OCI-LY7 (cell line): ENCODE data around the gene GP1BA. TPM values are rescaled to one million over a fixed set of nuclear protein-coding genes. Genes with fewer than 3 reads are reported as not detected.
A peak's percentile ranks its signal among the peaks of the same experiment; 100 is the strongest.

Experiments
- BruUV-seq: library from RNA; stranded (reverse); fragments of 400-500 nt; replicated peaks from 2 replicates; lab custom pipeline; 2021; lab: Mats Ljungman, UMichigan
- CTCF ChIA-PET: fragments of 300-600 bp; sonication (Branson Sonifier 250); formaldehyde crosslinking; loops from one replicate; lab custom pipeline; 2022; ENCODE audit warnings: antibody characterized with exemption; ENCODE audit not compliant: unreplicated experiment; lab: Charles Lee
- POLR2A ChIA-PET: fragments of 300-600 bp; sonication (Branson Sonifier 250); formaldehyde crosslinking; loops from one replicate; lab custom pipeline; 2022; ENCODE audit warnings: antibody characterized with exemption; lab: Charles Lee
- DNase-seq: peaks from one replicate; pipeline ENCODE4 v3.0.0-alpha.2; 2015; ENCODE audit warnings: low spot score
- H2AFZ ChIP-seq: fragments of 200-600 bp; sonication (generic), shearing (Covaris generic); 2 replicates; pipeline ENCODE4 v1.6.1; 2014; ENCODE audit warnings: mild to moderate bottlenecking, antibody characterized with exemption, low read length, moderate library complexity
- H3K27ac ChIP-seq: fragments of 200-600 bp; sonication (generic); 2 replicates; pipeline ENCODE4 v1.5.1; 2014; ENCODE audit warnings: mixed run types, low read depth, mild to moderate bottlenecking, moderate library complexity, low read length, inconsistent platforms; ENCODE audit not compliant: poor library complexity, severe bottlenecking
- H3K36me3 ChIP-seq: fragments of 200-600 bp; sonication (generic); 2 replicates; pipeline ENCODE4 v1.6.1; 2014; ENCODE audit warnings: mild to moderate bottlenecking, antibody characterized with exemption, low read length, moderate library complexity, mixed read lengths; ENCODE audit not compliant: insufficient read depth
- H3K4me1 ChIP-seq: fragments of 200-600 bp; sonication (generic); 2 replicates; pipeline ENCODE4 v1.5.1; 2014; ENCODE audit warnings: mild to moderate bottlenecking, low read length; ENCODE audit not compliant: insufficient read depth, poor library complexity, severe bottlenecking
- H3K4me2 ChIP-seq: fragments of 200-600 bp; sonication (generic); 2 replicates; pipeline ENCODE4 v1.6.1; 2014; ENCODE audit warnings: mild to moderate bottlenecking, low read length
- H3K4me3 ChIP-seq: fragments of 200-600 bp; sonication (generic); 2 replicates; pipeline ENCODE4 v1.5.1; 2014; ENCODE audit warnings: mild to moderate bottlenecking, low read depth, low read length; ENCODE audit not compliant: poor library complexity, severe bottlenecking
- H3K79me2 ChIP-seq: fragments of 200-600 bp; sonication (generic); 2 replicates; pipeline ENCODE4 v1.6.1; 2016; ENCODE audit warnings: low read depth, mild to moderate bottlenecking, low read length, moderate library complexity, mixed read lengths; ENCODE audit not compliant: insufficient read depth
- H3K9me2 ChIP-seq: fragments of 200-600 bp; sonication (generic); 2 replicates; pipeline ENCODE4 v1.6.1; 2016; ENCODE audit warnings: mild to moderate bottlenecking, low read length, mixed read lengths; ENCODE audit not compliant: insufficient read depth
- H3K9me3 ChIP-seq: fragments of 200-600 bp; sonication (generic); 2 replicates; pipeline ENCODE4 v1.6.1; 2014; ENCODE audit warnings: mild to moderate bottlenecking, mixed run types, low read length, mixed read lengths
- H4K20me1 ChIP-seq: fragments of 200-600 bp; sonication (generic); 2 replicates; pipeline ENCODE4 v1.6.1; 2014; ENCODE audit warnings: mild to moderate bottlenecking, antibody characterized with exemption, low read length, moderate library complexity, mixed read lengths; ENCODE audit not compliant: insufficient read depth
- EZH2phosphoT487 ChIP-seq: fragments of 200-600 bp; sonication (generic); IDR thresholded peaks from 2 replicates; pipeline ENCODE4 v1.6.1; 2018; ENCODE audit warnings: low read depth, borderline replicate concordance, mild to moderate bottlenecking, mixed run types, antibody characterized with exemption, low read length, moderate library complexity, mixed read lengths
- intact Hi-C: fragments of 100-400 bp; cut with micrococcal nuclease; formaldehyde crosslinking; loops from one replicate; pipeline ENCODE4 v1.10.0; 2022; ENCODE audit not compliant: unreplicated experiment
- total RNA-seq, 2 experiments: library from RNA; depleted of rRNA in 1 of 2; stranded (reverse); fragments of >200 nt in 1 of 2; shearing (Covaris generic) in 1 of 2; gene quantifications; 2 replicates each; pipeline ENCODE4 v1.2.3, GENCODE V29; 2014 to 2022
- TF ChIP-seq, protein P1 (sequence below): fragments of 200-600 bp; sonication (generic); conservative IDR thresholded peaks from 2 replicates; pipeline ENCODE4 v1.5.1; 2014; ENCODE audit warnings: mild to moderate bottlenecking, antibody characterized with exemption, low read length, moderate library complexity, mixed read lengths

Gene GP1BA
- total RNA-seq, 2 experiments from 2014 or later, result not detected

DNA sequence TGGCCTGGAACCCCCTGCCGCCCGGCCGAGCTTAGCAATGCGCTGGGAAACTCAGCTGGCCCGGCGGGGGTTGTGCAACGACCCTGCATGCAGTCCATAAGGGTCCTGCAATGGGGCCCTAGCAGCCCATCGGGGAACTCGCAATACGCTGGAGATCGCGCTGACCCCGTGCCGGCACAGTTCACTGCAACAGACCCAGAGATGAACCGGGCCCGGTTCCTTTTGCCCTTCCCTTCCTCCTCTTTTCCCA, 7.4 kb downstream of the GP1BA start:
- intact Hi-C loops, result no loop called here
- H4K20me1 ChIP-seq, result no peaks in the 10 kb centered on the region

DNA sequence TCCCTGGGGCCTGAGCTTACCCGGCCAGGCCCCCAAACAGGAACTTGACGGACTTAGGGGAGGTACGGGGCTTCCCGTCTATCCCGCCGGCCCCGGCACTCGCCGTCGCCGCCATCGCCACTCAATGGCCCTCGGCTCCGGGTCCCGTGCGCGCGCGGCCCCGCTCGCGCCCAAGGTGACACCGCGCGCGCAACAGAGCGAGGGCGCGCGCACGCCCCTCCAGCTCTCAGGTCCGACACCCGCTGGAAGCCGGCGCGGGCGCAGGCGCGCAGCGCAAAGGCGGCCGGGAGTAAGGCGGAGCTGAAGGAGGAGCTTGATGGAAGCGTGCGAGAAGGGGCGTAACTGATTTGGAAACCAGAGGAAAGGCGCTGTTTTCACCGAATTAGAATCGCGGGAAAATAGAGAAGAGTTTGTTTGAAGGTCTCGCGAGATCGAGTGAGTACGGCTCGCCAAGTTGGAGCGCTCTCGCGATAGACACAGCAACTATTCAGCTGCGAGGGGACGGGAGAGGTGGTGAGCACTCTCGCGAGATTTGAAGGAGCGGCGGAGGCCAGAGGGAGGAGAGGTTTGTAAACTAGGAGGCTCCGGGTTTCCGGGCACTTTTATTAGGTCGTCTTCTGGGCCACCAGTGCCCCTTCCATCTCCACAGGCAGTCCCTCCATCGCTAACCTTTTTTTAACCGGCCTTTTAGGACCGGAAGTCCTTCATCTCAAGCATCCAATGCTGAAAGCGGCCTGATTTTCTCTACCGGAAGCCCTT, 7.9 kb downstream of the GP1BA start, which contains the start of the genes RNF167 and SLC25A11:
TSS of gene RNF167 (plus strand) at position 473 of the 759 bp plus-strand sequence. CDS start 642 bp downstream, outside the sequence.
TSS of gene SLC25A11 (minus strand) at position 251 of the 759 bp plus-strand sequence. CDS start at position 115, 136 bp downstream.
- Histone ChIP-seq H3K9me3 (no peaks in the 10 kb centered on the region), H3K9me2 (no peaks in the 10 kb centered on the region), H4K20me1 (0 out of 2 replicates have a peak, but pooled peaks cover 1% of the 10 kb centered on the region), H3K4me1 (peaks cover 49% of the 10 kb centered on the region), H3K27ac (peak within 1 kb of the TSS; percentile 90), H2AFZ (peak within 1 kb of the TSS; percentile 53), H3K79me2 (peaks cover 56% of the 10 kb centered on the region), H3K4me3 (peak within 1 kb of the TSS; percentile 95), H3K36me3 (peaks cover 77% of the 10 kb centered on the region), H3K4me2 (peak within 1 kb of the TSS; percentile 97)
- no peak for TF ChIP-seq EZH2phosphoT487
- TF ChIP-seq, protein P1, sequence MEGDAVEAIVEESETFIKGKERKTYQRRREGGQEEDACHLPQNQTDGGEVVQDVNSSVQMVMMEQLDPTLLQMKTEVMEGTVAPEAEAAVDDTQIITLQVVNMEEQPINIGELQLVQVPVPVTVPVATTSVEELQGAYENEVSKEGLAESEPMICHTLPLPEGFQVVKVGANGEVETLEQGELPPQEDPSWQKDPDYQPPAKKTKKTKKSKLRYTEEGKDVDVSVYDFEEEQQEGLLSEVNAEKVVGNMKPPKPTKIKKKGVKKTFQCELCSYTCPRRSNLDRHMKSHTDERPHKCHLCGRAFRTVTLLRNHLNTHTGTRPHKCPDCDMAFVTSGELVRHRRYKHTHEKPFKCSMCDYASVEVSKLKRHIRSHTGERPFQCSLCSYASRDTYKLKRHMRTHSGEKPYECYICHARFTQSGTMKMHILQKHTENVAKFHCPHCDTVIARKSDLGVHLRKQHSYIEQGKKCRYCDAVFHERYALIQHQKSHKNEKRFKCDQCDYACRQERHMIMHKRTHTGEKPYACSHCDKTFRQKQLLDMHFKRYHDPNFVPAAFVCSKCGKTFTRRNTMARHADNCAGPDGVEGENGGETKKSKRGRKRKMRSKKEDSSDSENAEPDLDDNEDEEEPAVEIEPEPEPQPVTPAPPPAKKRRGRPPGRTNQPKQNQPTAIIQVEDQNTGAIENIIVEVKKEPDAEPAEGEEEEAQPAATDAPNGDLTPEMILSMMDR, result no peak
- no TSS peak for BruUV-seq
- intact Hi-C loops, result loop anchor here (10.0 kb wide), 1 partner anchor 255 kb away; the partner anchor contains the start of gene ZNF594
- ChIA-PET POLR2A (interaction anchor here (0.6 to 2.4 kb wide), 9 partner anchors 11 to 1033 kb away, joined by 3 to 20 read pairs (median 4); partner anchors contain the start of genes ENO3 and SPAG7), CTCF (no interaction called here)
- DNase-seq, result peak; percentile 100

More for the DNA sequence above, 7.4 kb downstream of the GP1BA start:
- H3K4me2 ChIP-seq, result peak overlapping the region; percentile 97
- POLR2A ChIA-PET, result interaction anchor here (0.7 to 2.4 kb wide), 7 partner anchors 10 to 273 kb away, joined by 3 to 20 read pairs (median 5); partner anchors contain the start of genes ENO3 and SPAG7
- H3K9me3 ChIP-seq, result no peaks in the 10 kb centered on the region
- peak overlapping the region; percentile 90 for H3K27ac ChIP-seq
- peaks cover 44% of the 10 kb centered on the region for H3K4me1 ChIP-seq
- BruUV-seq, result no TSS peak
- CTCF ChIA-PET, result no interaction called here
- TF ChIP-seq EZH2phosphoT487, result no peak
- TF ChIP-seq, protein P1, result no peak
- H3K4me3 ChIP-seq, result peak overlapping the region; percentile 95
- DNase-seq, result no peak
- peak overlapping the region; percentile 53 for H2AFZ ChIP-seq
- H3K79me2 ChIP-seq, result peaks cover 54% of the 10 kb centered on the region
- no peaks in the 10 kb centered on the region for H3K9me2 ChIP-seq
- H3K36me3 ChIP-seq, result peaks cover 72% of the 10 kb centered on the region
